GM19240 (cell line): ENCODE results near the gene MYL12B.

Source experiments
- DNase-seq: peaks from one replicate; pipeline ENCODE4 v3.0.0; 2011; ENCODE audit warnings: low spot score; ENCODE audit not compliant: insufficient read length

The MYL12B gene

GRCh38 chr18:3235846-3236245, 26.1 kb upstream of the MYL12B start:
- no peak for DNase-seq

DNA sequence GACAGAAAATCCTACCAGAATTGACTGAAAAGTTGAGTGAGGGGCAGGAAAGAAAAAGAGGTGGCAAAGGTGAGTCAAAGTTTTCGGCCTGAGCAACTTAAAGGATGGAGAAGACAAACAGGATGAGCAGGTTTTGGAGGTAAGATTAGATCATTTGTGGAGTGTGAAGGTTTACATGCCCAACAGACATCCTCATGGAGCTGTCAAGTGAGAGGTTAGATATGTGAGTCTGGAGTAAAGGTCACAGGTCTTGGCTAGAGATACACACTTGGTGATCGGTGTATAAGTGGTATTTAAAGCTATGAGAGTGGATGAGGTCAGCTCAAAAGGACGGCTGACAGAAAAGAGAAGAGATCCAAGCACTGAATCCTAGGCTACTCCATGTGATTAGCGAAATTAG, 25.5 kb upstream of the MYL12B start:
- no peak for DNase-seq

GRCh38 chr18:3238742-3239141, 23.2 kb upstream of the MYL12B start:
- DNase-seq: no peak

DNA sequence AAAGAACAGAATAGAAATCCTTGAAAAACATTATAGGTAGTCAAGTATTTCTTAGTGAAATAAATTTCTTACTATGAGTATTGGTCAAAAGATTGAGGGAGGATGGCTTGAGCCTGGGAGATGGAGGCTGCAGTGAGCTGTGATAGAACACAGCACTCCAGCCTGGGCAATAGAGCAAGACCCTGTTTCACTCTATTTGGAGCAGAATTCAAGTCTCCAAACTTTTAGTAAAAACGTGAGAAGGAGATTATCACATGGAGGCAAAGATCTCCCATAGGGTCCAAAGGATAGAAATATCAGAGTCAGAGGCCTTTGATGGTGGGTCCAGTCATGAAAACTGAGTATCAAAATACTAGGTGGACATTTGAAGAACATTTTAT, 16.8 kb upstream of the MYL12B start:
- no peak for DNase-seq

GRCh38 chr18:3245853-3246634, 15.9 kb upstream of the MYL12B start:
- no peak for DNase-seq

GRCh38 chr18:3246635-3247239, 15.2 kb upstream of the MYL12B start:
- DNase-seq: no peak

DNA sequence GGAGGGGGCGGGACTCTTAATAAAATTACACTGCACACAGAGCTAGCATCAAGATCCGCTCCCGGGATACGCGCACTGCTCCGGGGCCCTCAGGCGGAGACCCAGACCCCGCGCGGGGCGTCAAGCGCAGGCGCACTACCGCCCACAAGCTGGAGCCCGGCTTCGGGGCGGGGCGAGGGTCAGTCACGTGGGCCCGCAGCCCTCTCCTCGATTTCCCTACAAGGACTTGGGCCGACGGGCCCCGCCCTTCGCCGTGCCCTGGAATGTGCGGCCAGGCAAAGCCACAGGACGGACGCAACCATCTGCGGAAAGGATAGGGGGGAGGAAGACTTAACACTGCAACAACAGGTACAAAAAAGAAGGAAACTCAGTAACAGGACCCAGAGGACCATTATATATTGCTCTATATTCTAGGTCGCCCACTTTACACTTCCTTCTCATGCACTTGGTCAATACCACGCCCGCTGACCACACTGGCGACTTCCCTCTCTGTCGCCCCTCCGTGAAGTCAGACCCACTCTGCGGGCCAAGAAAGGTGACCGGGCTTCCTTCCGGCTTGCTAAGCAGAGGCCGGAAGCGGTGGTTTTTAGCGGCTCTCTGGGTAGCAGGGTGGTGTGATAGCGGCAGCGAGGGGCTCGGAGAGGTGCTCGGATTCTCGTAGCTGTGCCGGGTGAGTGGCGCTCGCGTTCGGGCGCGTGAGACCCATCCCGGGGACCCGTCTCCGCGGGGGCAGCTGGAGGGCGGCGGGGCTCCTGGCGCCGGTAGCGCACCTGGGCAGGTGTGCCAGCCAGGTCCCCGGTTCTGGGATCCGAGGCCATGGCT, 14.5 kb upstream of the MYL12B start, which contains the start of gene MYL12A:
MYL12A (plus strand) TSS at position 562 of the 822 bp plus-strand sequence. CDS start 5,447 bp downstream, outside the sequence.
- peak; percentile 72 for DNase-seq

- no peak for DNase-seq
Observed at GRCh38 chr18:3248062-3248657, 13.8 kb upstream of the MYL12B start.

DNA sequence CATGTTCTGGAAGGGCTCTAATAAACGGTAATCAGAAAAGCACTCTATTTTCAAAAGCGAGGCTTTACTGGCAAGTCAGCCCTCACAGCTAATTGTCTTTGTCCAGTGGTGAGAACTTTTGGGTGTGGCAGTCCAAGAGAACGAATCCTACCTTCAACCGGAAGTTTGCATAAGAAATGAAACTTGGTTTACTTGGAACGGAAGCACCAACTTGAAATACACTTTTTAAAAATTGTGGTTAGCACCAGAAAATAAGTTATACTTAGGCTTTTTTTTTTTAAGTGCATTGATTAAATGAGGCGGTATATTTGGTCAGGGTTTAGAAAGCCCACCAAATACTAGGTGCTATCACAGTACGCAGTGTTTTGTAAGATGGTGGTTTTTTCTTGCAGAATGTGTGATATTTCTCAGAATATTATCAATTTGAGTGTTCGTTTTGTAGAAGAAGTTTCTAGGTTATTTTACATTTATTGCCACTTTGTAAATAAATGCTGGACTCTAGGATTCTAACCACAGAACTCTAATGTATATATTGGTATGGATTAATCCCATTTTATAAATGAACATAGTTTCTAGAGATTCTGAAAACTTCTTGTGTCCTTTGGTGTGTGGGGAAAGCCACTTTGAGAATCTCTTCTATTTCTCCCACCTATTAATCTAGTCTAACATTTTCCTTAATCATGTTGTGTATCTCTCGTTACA, 13.1 kb upstream of the MYL12B start:
- no peak for DNase-seq

GRCh38 chr18:3250237-3251107, 11.5 kb upstream of the MYL12B start:
- DNase-seq: no peak

GRCh38 chr18:3251249-3251962, 10.5 kb upstream of the MYL12B start:
- no peak for DNase-seq

DNA sequence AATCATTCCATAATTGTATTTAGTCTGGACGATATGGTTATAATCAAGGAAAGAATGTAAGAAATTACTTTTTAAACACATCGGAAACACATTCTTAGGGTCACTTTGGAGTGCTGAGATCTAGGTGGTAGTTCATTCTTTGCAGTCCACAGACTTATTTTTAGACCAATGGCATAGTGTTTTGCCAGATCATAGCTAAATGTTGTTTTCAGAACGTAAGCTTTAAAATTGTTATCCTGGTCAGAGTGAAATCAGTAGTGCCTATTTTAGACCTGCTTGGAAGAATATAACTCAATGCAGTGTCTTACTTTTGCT, 10.0 kb upstream of the MYL12B start:
- no peak for DNase-seq

- no peak for DNase-seq
Observed at GRCh38 chr18:3252843-3253242, 9.1 kb upstream of the MYL12B start.

DNA sequence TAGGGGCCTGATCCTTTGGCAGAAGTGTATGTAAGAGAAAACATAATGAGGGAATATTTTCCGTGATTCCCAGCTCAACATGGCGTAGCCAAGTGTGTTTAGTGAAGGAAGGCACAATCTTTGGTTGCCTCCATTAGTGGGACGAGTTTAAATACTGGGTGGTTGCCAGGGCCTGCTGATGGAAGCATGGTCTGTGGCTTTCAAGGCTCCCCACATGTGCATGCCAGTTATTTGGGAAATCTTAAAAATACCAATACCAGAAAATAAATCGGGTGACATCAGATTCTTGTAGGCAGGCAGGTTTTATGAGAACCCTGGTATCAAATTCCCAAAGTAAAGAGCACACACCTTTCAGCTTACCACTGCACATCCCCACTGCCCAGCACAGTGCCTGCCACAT, 7.2 kb upstream of the MYL12B start:
- DNase-seq: no peak

- DNase-seq: no peak
Observed at GRCh38 chr18:3255611-3256165, 6.2 kb upstream of the MYL12B start.

DNA sequence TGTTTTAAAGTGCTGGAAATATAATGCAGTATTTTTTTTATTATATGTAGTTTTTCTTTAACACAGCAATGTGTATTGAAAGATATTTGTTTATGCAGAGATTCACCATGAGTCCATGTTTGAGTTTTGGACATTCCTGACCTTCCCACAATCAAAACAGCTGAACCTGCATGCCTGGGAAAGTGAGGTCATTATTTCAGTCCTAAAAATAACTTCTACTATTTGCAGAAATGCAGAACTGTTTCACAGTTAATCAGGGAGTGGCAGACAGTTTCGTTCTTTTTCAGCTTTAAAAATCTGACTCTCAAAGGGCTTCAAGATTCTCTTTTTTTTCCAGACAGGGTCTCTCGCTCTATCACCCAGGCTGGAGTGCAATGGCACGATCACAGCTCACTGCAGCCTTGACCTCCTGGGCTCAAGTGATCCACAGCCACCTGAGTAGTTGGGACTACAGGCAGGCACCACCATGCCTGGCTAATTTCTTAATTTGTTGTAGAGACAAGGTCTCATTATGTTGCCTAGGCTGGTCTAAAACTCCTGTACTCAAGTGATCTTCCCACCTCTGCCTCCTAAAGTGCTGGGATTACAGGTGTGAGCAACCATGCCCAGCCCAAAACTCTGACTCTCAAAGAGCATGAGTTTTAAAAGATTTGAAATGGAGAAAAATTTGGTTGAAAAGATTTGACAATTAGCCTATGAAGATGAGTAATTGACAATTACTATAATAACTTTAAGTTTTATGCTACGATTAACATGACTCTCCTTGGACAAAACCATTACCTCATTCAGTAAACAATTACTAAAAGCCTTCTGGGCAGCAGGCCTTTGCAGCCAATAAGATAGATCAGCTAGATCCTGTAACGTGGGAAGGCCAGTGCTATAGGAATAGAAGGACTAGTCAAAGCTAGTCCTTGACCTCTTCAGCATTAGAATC, 5.0 kb upstream of the MYL12B start:
- no peak for DNase-seq

GRCh38 chr18:3257627-3258120, 4.3 kb upstream of the MYL12B start:
- no peak for DNase-seq

DNA sequence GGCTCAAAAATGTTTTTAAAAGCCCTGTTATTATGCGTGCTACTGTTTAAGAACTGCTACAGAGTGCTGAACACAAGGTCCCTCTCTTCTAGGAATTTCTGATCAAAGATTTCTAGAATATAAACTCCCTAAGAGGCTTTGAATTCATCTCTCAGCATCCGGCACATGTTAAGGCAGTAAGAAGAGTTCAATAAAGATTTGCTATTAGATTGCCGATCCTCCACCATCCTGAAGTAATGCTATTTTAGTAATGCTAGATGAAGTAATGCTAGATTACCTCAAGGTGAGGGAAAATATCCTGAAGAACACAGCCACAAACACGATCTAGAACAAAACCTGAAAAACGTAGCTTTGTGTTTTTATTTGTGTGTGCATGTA, 949 bp upstream of the MYL12B start:
- no peak for DNase-seq
